Ovary (tissue), 9 donors: ENCODE measurements around the gene C2orf74. TPM values are rescaled to one million over a fixed set of nuclear protein-coding genes. Genes with fewer than 3 reads are reported as not detected.
"Not testable (repeated sequence)": the region's sequence is repeated elsewhere in the genome, so short reads cannot be mapped to it uniquely, and the experiment has no call there.

ENCODE experiments used
- DNase-seq, 5 donors: peaks; one replicate each; pipeline ENCODE4 v3.0.0-alpha.2; 2019 to 2020
- H3K27ac ChIP-seq, 2 donors: fragments of 200-600 bp; one replicate each; pipeline versions ENCODE4 v1.5.1 to v1.8.0; 2019 to 2022
- H3K27me3 ChIP-seq: fragments of 200-600 bp; one replicate; pipeline ENCODE4 v1.8.0; 2022
- H3K36me3 ChIP-seq: fragments of 200-600 bp; sonication (generic); one replicate; pipeline ENCODE4 v1.5.1; 2019
- H3K4me1 ChIP-seq: one replicate; pipeline ENCODE4 v1.8.1; 2013; ENCODE audit warnings: mild to moderate bottlenecking, moderate library complexity; ENCODE audit not compliant: insufficient read depth
- H3K4me3 ChIP-seq: fragments of 200-600 bp; sonication (generic); one replicate; pipeline ENCODE4 v1.5.1; 2017
- H3K9me3 ChIP-seq, 2 donors: fragments of 200-600 bp in 1 of 2; sonication (generic) in 1 of 2; one replicate each; pipeline versions ENCODE4 v1.5.1 to v1.8.1; 2013 to 2019; ENCODE audit warnings: mild to moderate bottlenecking in 1 of 2, moderate library complexity in 1 of 2
- EP300 ChIP-seq: sonication (generic); formaldehyde crosslinking; IDR thresholded peaks from one replicate; pipeline ENCODE4 v1.6.1; 2017; ENCODE audit warnings: antibody characterized with exemption
- POLR2A ChIP-seq: fragments of 450-650 bp; IDR thresholded peaks from one replicate; pipeline ENCODE4 v1.6.1; 2017; ENCODE audit warnings: antibody characterized with exemption, mild to moderate bottlenecking, moderate library complexity
- WGBS, 3 donors: extraction: QIAGEN DNeasy Blood & Tissue Kit in 1 of 3; methylation state at CpG; one replicate each; pipeline versions ENCODE4 v1.1.5 to v1.1.7; 2013 to 2017; 5-methylcytosine and 5-hydroxymethylcytosine counted together
- intact Hi-C, 4 donors: fragments of 100-400 bp; cut with DNase I; formaldehyde crosslinking; loops; one replicate each; pipeline versions ENCODE4 v1.11.0 to v1.15.1; 2022 to 2023
- polyA plus RNA-seq, 2 donors: library from polyadenylated mRNA; stranded (reverse); fragments of 200-250 nt in 1 of 2; fragments of 350-450 nt in 1 of 2; fragmentation: Illumina TruSeq in 1 of 2; extraction: RNeasy Lipid Tissue Mini Kit (QIAGEN cat#74804) in 1 of 2; gene quantifications; one replicate each; pipeline ENCODE4 v1.2.3, GENCODE V29; 2013 to 2014
- total RNA-seq, 7 donors: library from RNA; depleted of rRNA in 2 of 7; stranded (reverse); fragments of >200 nt in 2 of 7; fragmentation: NEBNext Ultra II Directional in 3 of 7; extraction: Animal tissue kit (Norgen Biotek cat#: 25700) in 3 of 7; gene quantifications; one replicate each; pipeline versions ENCODE4 v1.1.0 to v1.2.4, GENCODE V29; 2016 to 2023
- TF ChIP-seq, protein P1 (sequence below), 3 donors: fragments of 450-650 bp in 2 of 3; fragments of 200-600 bp in 1 of 3; IDR thresholded peaks; one replicate each; pipeline versions ENCODE4 v1.5.1 to v1.8.0; 2016 to 2022; ENCODE audit warnings: antibody characterized with exemption in 3 of 3, mild to moderate bottlenecking in 1 of 3
- donor health status: DM: no; HTN: no; CAD: no; lungs with moderate emphysema.
- donor health status: DM: no; HTN: no; CAD: no.
- donor health status: Bipolar disorder and iron deficiency.
- donor health status: DM: yes; HTN: yes; CAD: no.
- donor health status: DM: no; HTN: no; CAD: no.
- donor health status: DM: yes; HTN: yes; CAD: no.

The C2orf74 gene
- total and polyA plus RNA-seq, 9 donors, result 8.6 to 36.7 (median 18.5) TPM

DNA sequence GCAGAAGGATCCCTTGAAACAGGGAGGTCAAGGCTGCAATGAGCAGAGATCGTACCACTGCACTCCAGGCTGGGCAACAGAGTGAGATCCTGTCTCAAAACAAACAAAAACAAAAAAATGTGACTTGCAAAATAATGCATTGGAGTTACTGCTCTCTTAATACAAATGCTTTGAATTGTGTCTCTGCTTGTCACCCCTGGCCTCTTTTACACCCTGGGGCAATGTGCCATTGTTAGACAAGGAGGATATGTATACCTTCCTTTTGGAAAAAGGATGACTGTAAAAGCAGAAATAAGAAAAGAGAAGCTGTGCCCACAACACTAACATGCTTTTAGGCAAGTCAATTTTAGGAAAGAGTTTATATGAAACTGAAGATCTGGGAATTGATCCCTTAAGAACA is 20.8 kb upstream of the C2orf74 start:
- WGBS, 3 donors, result 49 to 89% (median 84%) methylated on average over 1 of the region's 1 CpG
- Histone ChIP-seq H3K9me3 (no peaks in the 10 kb centered on the region), H3K36me3 (no peaks in the 10 kb centered on the region), H3K27me3 (no peaks in the 10 kb centered on the region), H3K27ac (no peak overlapping the region), H3K4me3 (no peak overlapping the region), H3K4me1 (no peaks in the 10 kb centered on the region)
- no peak for TF ChIP-seq EP300
- TF ChIP-seq, protein P1, sequence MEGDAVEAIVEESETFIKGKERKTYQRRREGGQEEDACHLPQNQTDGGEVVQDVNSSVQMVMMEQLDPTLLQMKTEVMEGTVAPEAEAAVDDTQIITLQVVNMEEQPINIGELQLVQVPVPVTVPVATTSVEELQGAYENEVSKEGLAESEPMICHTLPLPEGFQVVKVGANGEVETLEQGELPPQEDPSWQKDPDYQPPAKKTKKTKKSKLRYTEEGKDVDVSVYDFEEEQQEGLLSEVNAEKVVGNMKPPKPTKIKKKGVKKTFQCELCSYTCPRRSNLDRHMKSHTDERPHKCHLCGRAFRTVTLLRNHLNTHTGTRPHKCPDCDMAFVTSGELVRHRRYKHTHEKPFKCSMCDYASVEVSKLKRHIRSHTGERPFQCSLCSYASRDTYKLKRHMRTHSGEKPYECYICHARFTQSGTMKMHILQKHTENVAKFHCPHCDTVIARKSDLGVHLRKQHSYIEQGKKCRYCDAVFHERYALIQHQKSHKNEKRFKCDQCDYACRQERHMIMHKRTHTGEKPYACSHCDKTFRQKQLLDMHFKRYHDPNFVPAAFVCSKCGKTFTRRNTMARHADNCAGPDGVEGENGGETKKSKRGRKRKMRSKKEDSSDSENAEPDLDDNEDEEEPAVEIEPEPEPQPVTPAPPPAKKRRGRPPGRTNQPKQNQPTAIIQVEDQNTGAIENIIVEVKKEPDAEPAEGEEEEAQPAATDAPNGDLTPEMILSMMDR (IDR thresholded peaks at IDR 0.05), result no peak
- no peak for DNase-seq
- intact Hi-C loops, result no loop called here

DNA sequence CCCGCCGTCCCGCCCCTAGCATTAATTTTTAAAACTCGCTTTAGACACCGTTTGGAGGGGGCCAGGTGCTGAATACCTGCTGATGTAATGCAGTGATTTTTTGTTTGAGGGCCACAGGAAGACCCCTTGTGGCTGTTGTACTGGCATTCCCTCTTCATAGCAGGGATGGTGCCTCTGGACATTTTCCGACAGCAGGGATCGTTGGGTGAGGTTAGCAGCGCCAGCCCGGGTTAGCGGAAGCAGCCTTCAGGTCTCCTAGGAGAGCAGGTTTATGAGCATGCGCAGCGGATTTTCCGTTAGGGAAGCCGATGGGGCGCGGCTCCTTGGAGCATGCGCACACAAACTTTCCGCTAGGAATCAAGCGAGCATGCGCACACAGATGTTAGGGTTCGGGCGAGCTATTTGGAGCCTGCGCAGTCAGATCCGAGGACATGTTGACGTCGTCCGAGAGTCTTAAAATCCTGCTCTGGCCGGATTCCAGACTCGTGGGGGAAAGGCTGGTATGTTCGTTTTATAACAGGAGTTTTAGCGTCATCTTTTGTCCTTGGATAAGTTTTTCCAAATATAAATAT is 17.2 kb upstream of the C2orf74 start:
- Histone ChIP-seq H3K27ac (peak overlapping the region in 1 of 2 donors; percentile 63), H3K4me3 (peak overlapping the region; percentile 50), H3K27me3 (no peaks in the 10 kb centered on the region), H3K4me1 (no peaks in the 10 kb centered on the region), H3K36me3 (no peaks in the 10 kb centered on the region), H3K9me3 (no peaks in the 10 kb centered on the region)
- WGBS, 3 donors, result 1 to 3% (median 2%) methylated on average over 31 of the region's 31 CpGs
- peak; percentile 78 for TF ChIP-seq POLR2A
- no peak for TF ChIP-seq EP300
- intact Hi-C loops, result no loop called here
- DNase-seq, result peak; percentile 96 to 98 (median 97)

DNA sequence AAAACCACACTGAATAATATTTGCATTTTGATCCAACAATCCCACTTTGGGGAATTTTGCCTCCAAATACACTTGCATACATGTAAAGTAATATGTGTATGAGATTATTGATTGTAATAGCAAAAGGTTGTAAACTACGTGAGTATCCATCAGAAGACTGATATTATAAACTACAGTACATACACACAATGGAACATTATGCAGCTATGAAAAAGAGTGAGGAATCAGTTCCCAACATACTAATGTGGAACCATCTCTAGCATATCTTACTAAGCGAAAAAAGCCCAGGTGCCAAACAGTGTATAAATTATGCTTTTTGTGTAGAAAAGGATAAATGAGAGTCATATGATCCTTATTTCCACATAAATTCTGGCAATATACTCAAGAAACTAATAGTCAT is 16.0 kb upstream of the C2orf74 start:
- H3K4me3 ChIP-seq, result no peak overlapping the region
- H3K36me3 ChIP-seq, result no peaks in the 10 kb centered on the region
- no peaks in the 10 kb centered on the region for H3K27me3 ChIP-seq
- H3K9me3 ChIP-seq, result no peaks in the 10 kb centered on the region
- no peak overlapping the region for H3K27ac ChIP-seq
- H3K4me1 ChIP-seq, result no peaks in the 10 kb centered on the region
- 96 to 100% (median 99%) methylated on average over 2 of the region's 2 CpGs for WGBS, 3 donors
- no peak for TF ChIP-seq POLR2A
- TF ChIP-seq EP300, result no peak
- TF ChIP-seq, protein P1 (IDR thresholded peaks at IDR 0.05), result no peak
- no peak for DNase-seq
- intact Hi-C loops, result no loop called here

DNA sequence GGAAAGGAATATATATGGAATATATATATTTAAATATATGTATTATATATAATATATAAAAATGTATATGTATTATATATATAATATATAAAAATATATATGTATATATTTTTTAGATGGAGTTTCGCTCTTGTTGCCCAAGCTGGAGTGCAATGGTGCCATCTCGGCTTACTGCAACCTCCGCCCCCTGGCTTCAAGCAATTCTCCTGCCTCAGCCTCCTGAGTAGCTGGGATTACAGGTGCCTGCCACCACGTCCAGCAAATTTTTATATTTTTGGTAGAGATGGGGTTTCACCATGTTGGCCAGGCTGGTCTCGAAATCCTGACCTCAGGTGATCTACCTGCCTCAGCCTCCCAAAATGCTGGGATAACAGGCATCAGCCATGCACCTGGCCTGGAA is 13.9 kb upstream of the C2orf74 start:
- H3K9me3 ChIP-seq, H3K27me3 ChIP-seq, H3K4me1 ChIP-seq, H3K4me3 ChIP-seq, intact Hi-C loops, H3K36me3 ChIP-seq, DNase-seq, H3K27ac ChIP-seq: not testable (repeated sequence)
- WGBS, 3 donors, result 96 to 98% (median 97%) methylated on average over 5 of the region's 5 CpGs

DNA sequence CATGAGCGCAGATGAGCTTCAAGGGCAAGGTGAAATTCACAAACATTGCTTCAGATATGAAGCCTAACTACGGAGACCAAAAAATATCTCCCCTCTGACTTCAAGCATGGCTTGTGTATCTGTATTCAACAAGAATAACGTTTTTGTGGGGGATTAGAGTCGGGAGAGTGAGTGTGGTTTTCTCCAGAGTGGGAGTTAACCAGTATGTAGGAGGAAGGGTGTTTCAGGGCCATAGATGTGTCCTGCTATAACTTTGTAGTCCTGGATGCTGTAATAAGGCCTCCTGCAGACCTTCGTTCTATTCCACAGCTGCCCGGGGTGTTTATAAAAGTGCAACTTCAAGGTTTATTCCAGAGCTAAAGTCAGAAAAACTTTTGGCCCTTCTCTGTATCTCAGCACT is 12.9 kb upstream of the C2orf74 start:
- intact Hi-C loops, result no loop called here
- H3K36me3 ChIP-seq, result no peaks in the 10 kb centered on the region
- no peaks in the 10 kb centered on the region for H3K9me3 ChIP-seq
- no peak overlapping the region for H3K27ac ChIP-seq
- no peaks in the 10 kb centered on the region for H3K4me1 ChIP-seq
- WGBS, 3 donors, result 20 to 36% (median 21%) methylated on average over 6 of the region's 6 CpGs
- no peak overlapping the region for H3K4me3 ChIP-seq
- DNase-seq, result no peak
- H3K27me3 ChIP-seq, result no peaks in the 10 kb centered on the region
- TF ChIP-seq POLR2A (no peak), EP300 (no peak)
- TF ChIP-seq, protein P1 (IDR thresholded peaks at IDR 0.05), result no peak
